PFSK-1 (cell line): ENCODE results near the gene RAPGEF3.
A peak's percentile ranks its signal among the peaks of the same experiment; 100 is the strongest.

Experiments used
- FOXP2 ChIP-seq: optimal IDR thresholded peaks from 2 replicates; pipeline ENCODE3; 2011; ENCODE audit warnings: borderline replicate concordance, control low read depth, inconsistent platforms; ENCODE audit not compliant: insufficient read depth; ENCODE audit errors: extremely low read length, extremely low read depth
- POLR2AphosphoS5 ChIP-seq: IDR thresholded peaks from 2 replicates; pipeline ENCODE4 v1.6.1; 2012; ENCODE audit warnings: low read depth, mild to moderate bottlenecking, control low read depth, low read length, moderate library complexity
- REST ChIP-seq, 2 experiments: IDR thresholded peaks; 2 replicates each; pipeline versions ENCODE4 v1.6.1 to v1.8.0; 2011 to 2012; ENCODE audit warnings: low read depth in 2 of 2, low read length in 2 of 2, control low read depth in 1 of 2, inconsistent platforms in 1 of 2, mild to moderate bottlenecking in 1 of 2, moderate library complexity in 1 of 2; ENCODE audit not compliant: insufficient read depth in 1 of 2
- SIN3A ChIP-seq: IDR thresholded peaks from 2 replicates; pipeline ENCODE4 v1.6.1; 2012; ENCODE audit warnings: mild to moderate bottlenecking, low read length, moderate library complexity, borderline replicate concordance; ENCODE audit not compliant: insufficient read depth
- TAF1 ChIP-seq: IDR thresholded peaks from 2 replicates; pipeline ENCODE4 v1.6.1; 2012; ENCODE audit warnings: low read length, control low read depth, borderline replicate concordance; ENCODE audit not compliant: insufficient read depth

RAPGEF3 gene

GRCh38 chr12:47739297-47739696 is 19.4 kb downstream of the RAPGEF3 start:
- TF ChIP-seq POLR2AphosphoS5 (no peak), REST (IDR thresholded peaks at IDR 0.05; ENCODE audit: insufficient read depth in 1 of 2, low read depth in 2 of 2, low read length in 2 of 2) (no peak), SIN3A (no peak), FOXP2 (no peak), TAF1 (no peak)

- TF ChIP-seq POLR2AphosphoS5 (no peak), TAF1 (no peak), FOXP2 (no peak), REST (IDR thresholded peaks at IDR 0.05; ENCODE audit: insufficient read depth in 1 of 2, low read depth in 2 of 2, low read length in 2 of 2) (no peak), SIN3A (no peak)
Measured at GRCh38 chr12:47737936-47738594, 20.6 kb downstream of the RAPGEF3 start.

- TF ChIP-seq POLR2AphosphoS5, result peak; percentile 61
- TF ChIP-seq TAF1, result no peak
- TF ChIP-seq FOXP2, result peak; percentile 40
Measured at GRCh38 chr12:47736877-47737676, 21.6 kb downstream of the RAPGEF3 start.

- TF ChIP-seq FOXP2 (no peak), REST (IDR thresholded peaks at IDR 0.05; ENCODE audit: insufficient read depth in 1 of 2, low read depth in 2 of 2, low read length in 2 of 2) (no peak), POLR2AphosphoS5 (no peak), SIN3A (no peak), TAF1 (no peak)
Measured at GRCh38 chr12:47736216-47736615, 22.5 kb downstream of the RAPGEF3 start.

- TF ChIP-seq SIN3A (no peak), FOXP2 (no peak), POLR2AphosphoS5 (no peak), TAF1 (no peak), REST (IDR thresholded peaks at IDR 0.05; ENCODE audit: insufficient read depth in 1 of 2, low read depth in 2 of 2, low read length in 2 of 2) (no peak)
Measured at GRCh38 chr12:47735649-47736048, 23.0 kb downstream of the RAPGEF3 start.
